H1 (cell line): Measurements from ENCODE around the gene FOXL2NB. TPM values are rescaled to one million over a fixed set of nuclear protein-coding genes. Genes with fewer than 3 reads are reported as not detected.

Experiments used
- CTCF ChIA-PET: fragments of 300-600 bp; sonication (Branson Sonifier 250); formaldehyde crosslinking; loops from one replicate; lab custom pipeline; 2021; ENCODE audit not compliant: partially characterized antibody; lab: Charles Lee
- POLR2A ChIA-PET: fragments of 300-600 bp; sonication (Branson Sonifier 250); formaldehyde crosslinking; loops from one replicate; lab custom pipeline; 2021; ENCODE audit warnings: inconsistent platforms; ENCODE audit not compliant: partially characterized antibody; lab: Charles Lee
- DNase-seq, 2 experiments: peaks; one replicate each; pipeline versions ENCODE4 v3.0.0 to v3.0.0-alpha.2; 2010 to 2022; ENCODE audit warnings: low spot score in 2 of 2, low read depth in 1 of 2, mixed read lengths in 1 of 2
- FAIRE-seq: peaks from 2 replicates; lab custom pipeline; 2011; peaks lifted over from hg19 to GRCh38; lab: Jason Lieb, UNC
- H2AFZ ChIP-seq: 2 replicates; pipeline ENCODE4 v1.8.1; 2012; ENCODE audit warnings: low read length, inconsistent platforms
- H2AK5ac ChIP-seq: 2 replicates; pipeline ENCODE4 v1.6.1; 2013; ENCODE audit warnings: low read depth, low read length
- H2BK120ac ChIP-seq: replicated peaks from 2 replicates; pipeline ENCODE3; 2013; ENCODE audit warnings: low read depth, low read length, inconsistent platforms
- H2BK12ac ChIP-seq: 2 replicates; pipeline ENCODE4 v1.6.1; 2013; ENCODE audit warnings: low read depth, low read length
- H2BK15ac ChIP-seq: 2 replicates; pipeline ENCODE4 v1.6.1; 2013; ENCODE audit warnings: low read length
- H2BK20ac ChIP-seq: 2 replicates; pipeline ENCODE4 v1.6.1; 2013; ENCODE audit warnings: low read length
- H2BK5ac ChIP-seq: 2 replicates; pipeline ENCODE4 v1.6.1; 2013; ENCODE audit warnings: low read depth, low read length
- H3K14ac ChIP-seq: 2 replicates; pipeline ENCODE4 v1.6.1; 2013; ENCODE audit warnings: inconsistent platforms; ENCODE audit not compliant: insufficient read length
- H3K18ac ChIP-seq: 2 replicates; pipeline ENCODE4 v1.6.1; 2013; ENCODE audit warnings: low read length; ENCODE audit errors: extremely low read depth
- H3K23ac ChIP-seq: 2 replicates; pipeline ENCODE4 v1.6.1; 2013; ENCODE audit warnings: inconsistent platforms; ENCODE audit not compliant: insufficient read length
- H3K23me2 ChIP-seq: 2 replicates; pipeline ENCODE4 v1.6.1; 2013; ENCODE audit warnings: low read depth, low read length
- H3K27ac ChIP-seq: 2 replicates; pipeline ENCODE4 v1.6.1; 2011; ENCODE audit warnings: low read depth, low read length, inconsistent platforms
- H3K27me3 ChIP-seq, 4 experiments: replicated peaks in 1 of 4; 1 replicate in 1 of 4; 2 replicates in 3 of 4; pipeline versions ENCODE4 v1.6.1 to v1.8.1; 2011 to 2013; ENCODE audit warnings: low read length in 3 of 4, mild to moderate bottlenecking in 3 of 4, inconsistent platforms in 2 of 4, mixed read lengths in 2 of 4, moderate library complexity in 1 of 4; ENCODE audit not compliant: control insufficient read depth in 3 of 4, insufficient read depth in 3 of 4; ENCODE audit errors: extremely low read depth in 1 of 4
- H3K36me3 ChIP-seq, 4 experiments: 2 replicates each; pipeline versions ENCODE4 v1.6.1 to v1.8.1; 2011 to 2013; ENCODE audit warnings: mild to moderate bottlenecking in 4 of 4, low read length in 3 of 4, moderate library complexity in 2 of 4, control low read depth in 1 of 4, inconsistent platforms in 1 of 4; ENCODE audit not compliant: insufficient read depth in 4 of 4, control insufficient read depth in 2 of 4
- H3K4ac ChIP-seq: replicated peaks from 2 replicates; pipeline ENCODE3; 2013; ENCODE audit warnings: low read length, low read depth, mixed read lengths, inconsistent platforms; ENCODE audit not compliant: insufficient read length
- H3K4me1 ChIP-seq, 4 experiments: replicated peaks in 1 of 4; 1 replicate in 1 of 4; 2 replicates in 3 of 4; pipeline versions ENCODE4 v1.6.1 to v1.8.1; 2011 to 2013; ENCODE audit warnings: low read length in 3 of 4, inconsistent platforms in 2 of 4, mixed read lengths in 1 of 4; ENCODE audit not compliant: insufficient read depth in 4 of 4, control insufficient read depth in 3 of 4
- H3K4me2 ChIP-seq, 2 experiments: 2 replicates each; pipeline versions ENCODE4 v1.6.1 to v1.8.1; 2011 to 2013; ENCODE audit warnings: low read depth in 2 of 2, low read length in 2 of 2, control low read depth in 1 of 2, inconsistent platforms in 1 of 2, mild to moderate bottlenecking in 1 of 2; ENCODE audit not compliant: insufficient read depth in 1 of 2
- H3K4me3 ChIP-seq, 4 experiments: fragments of 200-600, 300-600 bp in 1 of 4; sonication (generic), shearing (Covaris generic), sonication (Bioruptor Twin) in 1 of 4; 2 replicates each; pipeline versions ENCODE4 v1.5.1 to v1.8.1; 2011 to 2016; ENCODE audit warnings: low read length in 4 of 4, low read depth in 3 of 4, control low read depth in 2 of 4, inconsistent platforms in 2 of 4, mild to moderate bottlenecking in 2 of 4, mixed read lengths in 1 of 4, moderate library complexity in 1 of 4; ENCODE audit not compliant: insufficient read depth in 2 of 4; ENCODE audit errors: extremely low read depth in 1 of 4
- H3K56ac ChIP-seq: replicated peaks from 2 replicates; pipeline ENCODE3; 2013; ENCODE audit warnings: low read depth, mild to moderate bottlenecking, mixed read lengths, low read length, inconsistent platforms; ENCODE audit not compliant: insufficient read length
- H3K79me1 ChIP-seq: 2 replicates; pipeline ENCODE4 v1.6.1; 2013; ENCODE audit warnings: low read depth, low read length, control low read depth
- H3K79me2 ChIP-seq, 2 experiments: 2 replicates each; pipeline versions ENCODE4 v1.6.1 to v1.8.1; 2012 to 2013; ENCODE audit warnings: low read length in 2 of 2, mild to moderate bottlenecking in 2 of 2, inconsistent platforms in 1 of 2; ENCODE audit not compliant: insufficient read depth in 2 of 2, control insufficient read depth in 1 of 2
- H3K9ac ChIP-seq, 4 experiments: replicated peaks in 1 of 4; 1 replicate in 1 of 4; 2 replicates in 3 of 4; pipeline versions ENCODE4 v1.6.1 to v1.8.1; 2011 to 2013; ENCODE audit warnings: low read depth in 3 of 4, low read length in 3 of 4, control low read depth in 2 of 4, mild to moderate bottlenecking in 2 of 4, moderate library complexity in 2 of 4, inconsistent platforms in 1 of 4; ENCODE audit errors: extremely low read depth in 1 of 4
- H3K9me3 ChIP-seq, 2 experiments: 2 replicates each; pipeline versions ENCODE4 v1.6.1 to v1.8.1; 2012 to 2013; ENCODE audit warnings: mild to moderate bottlenecking in 2 of 2, moderate library complexity in 2 of 2, control low read depth in 1 of 2, inconsistent platforms in 1 of 2, low read depth in 1 of 2, low read length in 1 of 2, mixed read lengths in 1 of 2; ENCODE audit not compliant: insufficient read depth in 2 of 2
- H4K20me1 ChIP-seq, 2 experiments: replicated peaks in 1 of 2; 2 replicates each; pipeline versions ENCODE3 to v1.8.1; 2011 to 2013; ENCODE audit warnings: inconsistent platforms in 2 of 2, low read length in 2 of 2, mild to moderate bottlenecking in 1 of 2; ENCODE audit not compliant: insufficient read depth in 2 of 2, control insufficient read depth in 1 of 2
- H4K5ac ChIP-seq: 2 replicates; pipeline ENCODE4 v1.6.1; 2013; ENCODE audit warnings: low read length, low read depth, mixed read lengths, inconsistent platforms; ENCODE audit not compliant: insufficient read length
- H4K8ac ChIP-seq: 2 replicates; pipeline ENCODE4 v1.8.0; 2013; ENCODE audit warnings: mild to moderate bottlenecking, moderate library complexity, low read length, inconsistent platforms; ENCODE audit not compliant: insufficient read depth; ENCODE audit errors: extremely low read depth
- H4K91ac ChIP-seq: replicated peaks from 2 replicates; pipeline ENCODE3; 2013; ENCODE audit warnings: low read length, mixed read lengths, inconsistent platforms; ENCODE audit not compliant: insufficient read length
- CREB1 ChIP-seq: IDR thresholded peaks from 2 replicates; pipeline ENCODE4 v1.6.1; 2012; ENCODE audit warnings: inconsistent platforms
- EP300 ChIP-seq, 2 experiments: IDR thresholded peaks; 1 replicate in 1 of 2; 2 replicates in 1 of 2; pipeline ENCODE4 v1.6.1; 2011 to 2012; ENCODE audit warnings: low read depth in 2 of 2, low read length in 2 of 2, mild to moderate bottlenecking in 2 of 2, borderline replicate concordance in 1 of 2, inconsistent platforms in 1 of 2, moderate library complexity in 1 of 2
- EZH2 ChIP-seq: fragments of 200-600 bp; sonication (generic); IDR thresholded peaks from 2 replicates; pipeline ENCODE4 v1.7.1; 2012; ENCODE audit warnings: low read depth, mild to moderate bottlenecking, moderate library complexity, low read length, inconsistent platforms; ENCODE audit not compliant: severe bottlenecking
- JUN ChIP-seq: IDR thresholded peaks from 2 replicates; pipeline ENCODE4 v1.6.1; 2011; ENCODE audit warnings: low read depth, mild to moderate bottlenecking, improper control_type of control experiment, low read length
- JUND ChIP-seq: IDR thresholded peaks from 2 replicates; pipeline ENCODE4 v1.6.1; 2011; ENCODE audit warnings: mild to moderate bottlenecking, improper control_type of control experiment, low read length
- KDM1A ChIP-seq: fragments of 200-600, 300-600 bp; sonication (generic); IDR thresholded peaks from 2 replicates; pipeline ENCODE4 v1.7.1; 2016; ENCODE audit warnings: mild to moderate bottlenecking, low read length, borderline replicate concordance
- POLR2A ChIP-seq, 2 experiments: IDR thresholded peaks; 1 replicate in 1 of 2; 2 replicates in 1 of 2; pipeline ENCODE4 v1.6.1; 2011; ENCODE audit warnings: low read depth in 2 of 2, low read length in 2 of 2, mild to moderate bottlenecking in 2 of 2; ENCODE audit errors: control extremely low read depth in 1 of 2
- POLR2AphosphoS5 ChIP-seq: IDR thresholded peaks from 2 replicates; pipeline ENCODE4 v1.6.1; 2011; ENCODE audit warnings: low read depth, low read length
- POU5F1 ChIP-seq: IDR thresholded peaks from 2 replicates; pipeline ENCODE4 v1.6.1; 2011; ENCODE audit warnings: low read depth, mild to moderate bottlenecking, low read length, moderate library complexity
- SUZ12 ChIP-seq: fragments of 200-600 bp; sonication (generic); IDR thresholded peaks from 2 replicates; pipeline ENCODE4 v1.6.1; 2012; ENCODE audit warnings: mild to moderate bottlenecking, inconsistent platforms, low read length, moderate library complexity, mixed read lengths
- TBP ChIP-seq: IDR thresholded peaks from 2 replicates; pipeline ENCODE4 v1.6.1; 2011; ENCODE audit warnings: low read depth, low read length, improper control_type of control experiment
- USF2 ChIP-seq: IDR thresholded peaks from 2 replicates; pipeline ENCODE4 v1.6.1; 2011; ENCODE audit warnings: low read length, improper control_type of control experiment
- WGBS, 2 experiments: shearing (Covaris generic) in 1 of 2; methylation state at CpG; one replicate each; pipeline versions ENCODE4 v1.1.6 to v1.1.7; 2013 to 2015; ENCODE audit warnings: low lambda C conversion rate in 2 of 2, mixed read lengths in 2 of 2, inconsistent platforms in 1 of 2, low coverage in 1 of 2, missing lambda C conversion rate in 1 of 2; ENCODE audit not compliant: insufficient replicate concordance in 2 of 2, insufficient coverage in 1 of 2, insufficient read length in 1 of 2; ENCODE audit errors: extremely low coverage in 1 of 2, missing lambda C conversion rate in 1 of 2; 5-methylcytosine and 5-hydroxymethylcytosine counted together
- polyA plus RNA-seq, 7 experiments: library from polyadenylated mRNA; depleted of rRNA in 3 of 7; stranded (reverse) in 5 of 7; unstranded in 2 of 7; fragments of >200 nt in 5 of 7; fragments of 200-250 nt in 2 of 7; gene quantifications; 1 replicate in 5 of 7; 2 replicates in 1 of 7; 4 replicates in 1 of 7; pipeline versions ENCODE4 v1.2.1 to v1.2.3, GENCODE V29; 2011 to 2013; ENCODE audit warnings: missing spikeins in 2 of 7, mixed read lengths in 2 of 7
- total RNA-seq: library from RNA; stranded (reverse); fragmentation: NEBNext Ultra II Directional; extraction: Animal tissue kit (Norgen Biotek cat#: 25700); gene quantifications from 2 replicates; pipeline ENCODE4 v1.2.1, GENCODE V29; 2021
- TF ChIP-seq, protein P1 (sequence below): IDR thresholded peaks from 2 replicates; pipeline ENCODE4 v1.6.1; 2012; ENCODE audit warnings: inconsistent platforms

The FOXL2NB gene
- total and polyA plus RNA-seq, 2 of the 8 experiments (the other 6 are each of a cell fraction or from before 2014, with no cell fraction given): 5.4 to 7.3 TPM

- ChIA-PET POLR2A (interaction anchor here (1.1 kb wide), 1 partner anchor 11 kb away, joined by 3 read pairs; no protein-coding TSS in a partner anchor), CTCF (interaction anchor here (2.0 kb wide), 1 partner anchor 14 kb away, joined by 7 read pairs; no protein-coding TSS in a partner anchor)
- Histone ChIP-seq H2BK15ac (no peak overlapping the region), H2BK5ac (no peak overlapping the region), H2AFZ (no peak overlapping the region), H3K23me2 (no peaks in the 10 kb centered on the region), H2BK20ac (no peak overlapping the region), H3K56ac (no peak overlapping the region), H3K27me3 (no peaks in the 10 kb centered on the region), H4K20me1 (no peaks in the 10 kb centered on the region), H3K79me1 (no peaks in the 10 kb centered on the region; the same call in 1 of the 2 replicates), H4K91ac (no peak overlapping the region), H3K79me2 (no peaks in the 10 kb centered on the region), H3K4ac (no peak overlapping the region), H3K4me1 (no peaks in the 10 kb centered on the region; a peak in 1 of 7 replicates), H2AK5ac (no peak overlapping the region), H3K9me3 (no peaks in the 10 kb centered on the region), H3K36me3 (no peaks in the 10 kb centered on the region), H3K4me3 (no peak overlapping the region), H3K27ac (no peak overlapping the region), H3K18ac (no peak overlapping the region), H3K23ac (no peak overlapping the region), H2BK120ac (no peak overlapping the region), H3K4me2 (no peak overlapping the region), H4K5ac (no peak overlapping the region), H3K14ac (no peak overlapping the region), H2BK12ac (no peak overlapping the region), H3K9ac (no peak overlapping the region), H4K8ac (no peak overlapping the region)
- DNase-seq (no peak), FAIRE-seq (no peak)
- WGBS, 2 experiments: 71% methylated on average over 7 of the region's 8 CpGs; no CpG with 5 or more reads in 1 of the 2 experiments
- TF ChIP-seq CREB1 (no peak), POLR2A (IDR thresholded peaks at IDR 0.05; ENCODE audit: control extremely low read depth in 1 of 2, low read depth in 2 of 2, low read length in 2 of 2) (no peak), TBP (no peak), SUZ12 (no peak), POLR2AphosphoS5 (no peak), EZH2 (no peak), EP300 (IDR thresholded peaks at IDR 0.05; ENCODE audit: borderline replicate concordance in 1 of 2, low read depth in 2 of 2, low read length in 2 of 2) (no peak), USF2 (no peak), JUN (no peak), JUND (no peak), KDM1A (no peak), POU5F1 (no peak)
- TF ChIP-seq, protein P1, sequence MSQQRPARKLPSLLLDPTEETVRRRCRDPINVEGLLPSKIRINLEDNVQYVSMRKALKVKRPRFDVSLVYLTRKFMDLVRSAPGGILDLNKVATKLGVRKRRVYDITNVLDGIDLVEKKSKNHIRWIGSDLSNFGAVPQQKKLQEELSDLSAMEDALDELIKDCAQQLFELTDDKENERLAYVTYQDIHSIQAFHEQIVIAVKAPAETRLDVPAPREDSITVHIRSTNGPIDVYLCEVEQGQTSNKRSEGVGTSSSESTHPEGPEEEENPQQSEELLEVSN: no peak
Measured at GRCh38 chr3:138901567-138901966, 45.5 kb upstream of the FOXL2NB start.
